GM19193 (cell line): ENCODE data around the gene DEFB125.

Experiments used
- POLR2A ChIP-seq: IDR thresholded peaks from 4 replicates; pipeline ENCODE4 v1.6.1; 2011; ENCODE audit not compliant: insufficient read depth, insufficient read length; ENCODE audit errors: extremely low read depth

The DEFB125 gene

GRCh38 chr20:137668-138490 lies 50.4 kb downstream of the DEFB125 start:
- TF ChIP-seq POLR2A, result no peak

- TF ChIP-seq POLR2A, result no peak
Measured at GRCh38 chr20:142290-142689, 54.8 kb downstream of the DEFB125 start, which contains the start of gene DEFB126. DEFB126 (plus strand) TSS chr20:142590; CDS start chr20:142629, 39 bp downstream.

- TF ChIP-seq POLR2A, result no peak
Measured at GRCh38 chr20:145877-146276, 58.4 kb downstream of the DEFB125 start.
